H1 (cell line): ENCODE results near the gene COL2A1. TPM values are rescaled to one million over a fixed set of nuclear protein-coding genes. Genes with fewer than 3 reads are reported as not detected.

ENCODE experiments used
- CTCF ChIA-PET: fragments of 300-600 bp; sonication (Branson Sonifier 250); formaldehyde crosslinking; loops from one replicate; lab custom pipeline; 2021; ENCODE audit not compliant: partially characterized antibody; lab: Charles Lee
- POLR2A ChIA-PET: fragments of 300-600 bp; sonication (Branson Sonifier 250); formaldehyde crosslinking; loops from one replicate; lab custom pipeline; 2021; ENCODE audit warnings: inconsistent platforms; ENCODE audit not compliant: partially characterized antibody; lab: Charles Lee
- DNase-seq, 2 experiments: peaks; one replicate each; pipeline versions ENCODE4 v3.0.0 to v3.0.0-alpha.2; 2010 to 2022; ENCODE audit warnings: low spot score in 2 of 2, low read depth in 1 of 2, mixed read lengths in 1 of 2
- FAIRE-seq: peaks from 2 replicates; lab custom pipeline; 2011; peaks lifted over from hg19 to GRCh38; lab: Jason Lieb, UNC
- H2AFZ ChIP-seq: 2 replicates; pipeline ENCODE4 v1.8.1; 2012; ENCODE audit warnings: low read length, inconsistent platforms
- H2AK5ac ChIP-seq: 2 replicates; pipeline ENCODE4 v1.6.1; 2013; ENCODE audit warnings: low read depth, low read length
- H2BK120ac ChIP-seq: replicated peaks from 2 replicates; pipeline ENCODE3; 2013; ENCODE audit warnings: low read depth, low read length, inconsistent platforms
- H2BK12ac ChIP-seq: 2 replicates; pipeline ENCODE4 v1.6.1; 2013; ENCODE audit warnings: low read depth, low read length
- H2BK15ac ChIP-seq: 2 replicates; pipeline ENCODE4 v1.6.1; 2013; ENCODE audit warnings: low read length
- H2BK20ac ChIP-seq: 2 replicates; pipeline ENCODE4 v1.6.1; 2013; ENCODE audit warnings: low read length
- H2BK5ac ChIP-seq: 2 replicates; pipeline ENCODE4 v1.6.1; 2013; ENCODE audit warnings: low read depth, low read length
- H3K14ac ChIP-seq: 2 replicates; pipeline ENCODE4 v1.6.1; 2013; ENCODE audit warnings: inconsistent platforms; ENCODE audit not compliant: insufficient read length
- H3K18ac ChIP-seq: 2 replicates; pipeline ENCODE4 v1.6.1; 2013; ENCODE audit warnings: low read length; ENCODE audit errors: extremely low read depth
- H3K23ac ChIP-seq: 2 replicates; pipeline ENCODE4 v1.6.1; 2013; ENCODE audit warnings: inconsistent platforms; ENCODE audit not compliant: insufficient read length
- H3K23me2 ChIP-seq: 2 replicates; pipeline ENCODE4 v1.6.1; 2013; ENCODE audit warnings: low read depth, low read length
- H3K27ac ChIP-seq: 2 replicates; pipeline ENCODE4 v1.6.1; 2011; ENCODE audit warnings: low read depth, low read length, inconsistent platforms
- H3K27me3 ChIP-seq, 4 experiments: replicated peaks in 1 of 4; 1 replicate in 1 of 4; 2 replicates in 3 of 4; pipeline versions ENCODE4 v1.6.1 to v1.8.1; 2011 to 2013; ENCODE audit warnings: low read length in 3 of 4, mild to moderate bottlenecking in 3 of 4, inconsistent platforms in 2 of 4, mixed read lengths in 2 of 4, moderate library complexity in 1 of 4; ENCODE audit not compliant: control insufficient read depth in 3 of 4, insufficient read depth in 3 of 4; ENCODE audit errors: extremely low read depth in 1 of 4
- H3K36me3 ChIP-seq, 4 experiments: 2 replicates each; pipeline versions ENCODE4 v1.6.1 to v1.8.1; 2011 to 2013; ENCODE audit warnings: mild to moderate bottlenecking in 4 of 4, low read length in 3 of 4, moderate library complexity in 2 of 4, control low read depth in 1 of 4, inconsistent platforms in 1 of 4; ENCODE audit not compliant: insufficient read depth in 4 of 4, control insufficient read depth in 2 of 4
- H3K4ac ChIP-seq: replicated peaks from 2 replicates; pipeline ENCODE3; 2013; ENCODE audit warnings: low read length, low read depth, mixed read lengths, inconsistent platforms; ENCODE audit not compliant: insufficient read length
- H3K4me1 ChIP-seq, 4 experiments: replicated peaks in 1 of 4; 1 replicate in 1 of 4; 2 replicates in 3 of 4; pipeline versions ENCODE4 v1.6.1 to v1.8.1; 2011 to 2013; ENCODE audit warnings: low read length in 3 of 4, inconsistent platforms in 2 of 4, mixed read lengths in 1 of 4; ENCODE audit not compliant: insufficient read depth in 4 of 4, control insufficient read depth in 3 of 4
- H3K4me2 ChIP-seq, 2 experiments: 2 replicates each; pipeline versions ENCODE4 v1.6.1 to v1.8.1; 2011 to 2013; ENCODE audit warnings: low read depth in 2 of 2, low read length in 2 of 2, control low read depth in 1 of 2, inconsistent platforms in 1 of 2, mild to moderate bottlenecking in 1 of 2; ENCODE audit not compliant: insufficient read depth in 1 of 2
- H3K4me3 ChIP-seq, 4 experiments: fragments of 200-600, 300-600 bp in 1 of 4; sonication (generic), shearing (Covaris generic), sonication (Bioruptor Twin) in 1 of 4; 2 replicates each; pipeline versions ENCODE4 v1.5.1 to v1.8.1; 2011 to 2016; ENCODE audit warnings: low read length in 4 of 4, low read depth in 3 of 4, control low read depth in 2 of 4, inconsistent platforms in 2 of 4, mild to moderate bottlenecking in 2 of 4, mixed read lengths in 1 of 4, moderate library complexity in 1 of 4; ENCODE audit not compliant: insufficient read depth in 2 of 4; ENCODE audit errors: extremely low read depth in 1 of 4
- H3K56ac ChIP-seq: replicated peaks from 2 replicates; pipeline ENCODE3; 2013; ENCODE audit warnings: low read depth, mild to moderate bottlenecking, mixed read lengths, low read length, inconsistent platforms; ENCODE audit not compliant: insufficient read length
- H3K79me1 ChIP-seq: 2 replicates; pipeline ENCODE4 v1.6.1; 2013; ENCODE audit warnings: low read depth, low read length, control low read depth
- H3K79me2 ChIP-seq, 2 experiments: 2 replicates each; pipeline versions ENCODE4 v1.6.1 to v1.8.1; 2012 to 2013; ENCODE audit warnings: low read length in 2 of 2, mild to moderate bottlenecking in 2 of 2, inconsistent platforms in 1 of 2; ENCODE audit not compliant: insufficient read depth in 2 of 2, control insufficient read depth in 1 of 2
- H3K9ac ChIP-seq, 4 experiments: replicated peaks in 1 of 4; 1 replicate in 1 of 4; 2 replicates in 3 of 4; pipeline versions ENCODE4 v1.6.1 to v1.8.1; 2011 to 2013; ENCODE audit warnings: low read depth in 3 of 4, low read length in 3 of 4, control low read depth in 2 of 4, mild to moderate bottlenecking in 2 of 4, moderate library complexity in 2 of 4, inconsistent platforms in 1 of 4; ENCODE audit errors: extremely low read depth in 1 of 4
- H3K9me3 ChIP-seq, 2 experiments: 2 replicates each; pipeline versions ENCODE4 v1.6.1 to v1.8.1; 2012 to 2013; ENCODE audit warnings: mild to moderate bottlenecking in 2 of 2, moderate library complexity in 2 of 2, control low read depth in 1 of 2, inconsistent platforms in 1 of 2, low read depth in 1 of 2, low read length in 1 of 2, mixed read lengths in 1 of 2; ENCODE audit not compliant: insufficient read depth in 2 of 2
- H4K20me1 ChIP-seq, 2 experiments: replicated peaks in 1 of 2; 2 replicates each; pipeline versions ENCODE3 to v1.8.1; 2011 to 2013; ENCODE audit warnings: inconsistent platforms in 2 of 2, low read length in 2 of 2, mild to moderate bottlenecking in 1 of 2; ENCODE audit not compliant: insufficient read depth in 2 of 2, control insufficient read depth in 1 of 2
- H4K5ac ChIP-seq: 2 replicates; pipeline ENCODE4 v1.6.1; 2013; ENCODE audit warnings: low read length, low read depth, mixed read lengths, inconsistent platforms; ENCODE audit not compliant: insufficient read length
- H4K8ac ChIP-seq: 2 replicates; pipeline ENCODE4 v1.8.0; 2013; ENCODE audit warnings: mild to moderate bottlenecking, moderate library complexity, low read length, inconsistent platforms; ENCODE audit not compliant: insufficient read depth; ENCODE audit errors: extremely low read depth
- H4K91ac ChIP-seq: replicated peaks from 2 replicates; pipeline ENCODE3; 2013; ENCODE audit warnings: low read length, mixed read lengths, inconsistent platforms; ENCODE audit not compliant: insufficient read length
- CBX8 ChIP-seq: fragments of 300-800, 300-1000 bp; sonication (generic); IDR thresholded peaks from 2 replicates; pipeline ENCODE4 v1.7.1; 2016; ENCODE audit warnings: low read depth, low read length, borderline replicate concordance
- CEBPB ChIP-seq: IDR thresholded peaks from 2 replicates; pipeline ENCODE4 v1.6.1; 2012; ENCODE audit warnings: low read depth, low read length
- CHD1 ChIP-seq: IDR thresholded peaks from 2 replicates; pipeline ENCODE4 v1.6.1; 2012; ENCODE audit warnings: low read depth, low read length, improper control_type of control experiment
- FOSL1 ChIP-seq: IDR thresholded peaks from 2 replicates; pipeline ENCODE4 v1.6.1; 2011; ENCODE audit warnings: mild to moderate bottlenecking, low read depth, low read length, moderate library complexity; ENCODE audit not compliant: insufficient read depth
- SIN3A ChIP-seq, 2 experiments: IDR thresholded peaks in 1 of 2; conservative IDR thresholded peaks in 1 of 2; 2 replicates each; pipeline ENCODE4 v1.6.1; 2011 to 2012; ENCODE audit warnings: low read length in 2 of 2, improper control_type of control experiment in 1 of 2, low read depth in 1 of 2, mild to moderate bottlenecking in 1 of 2
- SP1 ChIP-seq: IDR thresholded peaks from 2 replicates; pipeline ENCODE4 v1.6.1; 2011; ENCODE audit warnings: low read depth, low read length
- TEAD4 ChIP-seq: IDR thresholded peaks from 2 replicates; pipeline ENCODE4 v1.6.1; 2012; ENCODE audit warnings: low read depth, low read length, inconsistent platforms, mixed read lengths
- WGBS, 2 experiments: shearing (Covaris generic) in 1 of 2; methylation state at CpG; one replicate each; pipeline versions ENCODE4 v1.1.6 to v1.1.7; 2013 to 2015; ENCODE audit warnings: low lambda C conversion rate in 2 of 2, mixed read lengths in 2 of 2, inconsistent platforms in 1 of 2, low coverage in 1 of 2, missing lambda C conversion rate in 1 of 2; ENCODE audit not compliant: insufficient replicate concordance in 2 of 2, insufficient coverage in 1 of 2, insufficient read length in 1 of 2; ENCODE audit errors: extremely low coverage in 1 of 2, missing lambda C conversion rate in 1 of 2; 5-methylcytosine and 5-hydroxymethylcytosine counted together
- polyA plus RNA-seq, 7 experiments: library from polyadenylated mRNA; depleted of rRNA in 3 of 7; stranded (reverse) in 5 of 7; unstranded in 2 of 7; fragments of >200 nt in 5 of 7; fragments of 200-250 nt in 2 of 7; gene quantifications; 1 replicate in 5 of 7; 2 replicates in 1 of 7; 4 replicates in 1 of 7; pipeline versions ENCODE4 v1.2.1 to v1.2.3, GENCODE V29; 2011 to 2013; ENCODE audit warnings: missing spikeins in 2 of 7, mixed read lengths in 2 of 7
- total RNA-seq: library from RNA; stranded (reverse); fragmentation: NEBNext Ultra II Directional; extraction: Animal tissue kit (Norgen Biotek cat#: 25700); gene quantifications from 2 replicates; pipeline ENCODE4 v1.2.1, GENCODE V29; 2021

The COL2A1 gene
- total and polyA plus RNA-seq, 2 of the 8 experiments (the other 6 are each of a cell fraction or from before 2014, with no cell fraction given) = 4.2 to 14.6 TPM

- H3K79me1 ChIP-seq = no peaks in the 10 kb centered on the region
- CTCF ChIA-PET = interaction anchor here (0.6 to 3.0 kb wide), 14 partner anchors 10 to 174 kb away, joined by 3 to 13 read pairs (median 4); partner anchors contain the start of gene VDR
- peaks cover 6 to 9% (median 7%) of the 10 kb centered on the region in 4 experiments for H3K4me1 ChIP-seq
- H3K36me3 ChIP-seq = no peaks in the 10 kb centered on the region
- H2AK5ac ChIP-seq = no peak overlapping the region
- no peak overlapping the region for H3K4ac ChIP-seq
- H2BK5ac ChIP-seq = no peak overlapping the region
- POLR2A ChIA-PET = interaction anchor here (0.6 to 1.8 kb wide), 4 partner anchors 18 to 163 kb away, joined by 3 to 4 read pairs (median 3); no protein-coding TSS in a partner anchor
- no peak overlapping the region for H2BK120ac ChIP-seq
- no peak overlapping the region for H3K9ac ChIP-seq
- H3K56ac ChIP-seq = no peak overlapping the region
- H3K27me3 ChIP-seq = peaks cover 83 to 97% (median 96%) of the 10 kb centered on the region in 4 experiments
- no peak for TF ChIP-seq SP1
- no peak for TF ChIP-seq TEAD4
- no peak for TF ChIP-seq SIN3A (conservative IDR thresholded peaks at IDR 0.05 in 1 of 2, IDR thresholded peaks at IDR 0.05 in 1 of 2; ENCODE audit: low read depth in 1 of 2, low read length in 2 of 2)
- no peak for TF ChIP-seq CEBPB
- no peak for TF ChIP-seq FOSL1
- TF ChIP-seq CBX8 = no peak
- no peak for TF ChIP-seq CHD1
- no peak for DNase-seq
- peak overlapping the region; percentile 7 to 37; a peak in 1 of 4 replicates for H3K4me2 ChIP-seq
- H3K79me2 ChIP-seq = no peaks in the 10 kb centered on the region
- no peak overlapping the region for H2BK15ac ChIP-seq
- no peak overlapping the region for H3K18ac ChIP-seq
- H2BK20ac ChIP-seq = no peak overlapping the region
- H3K9me3 ChIP-seq = no peaks in the 10 kb centered on the region
- no peak overlapping the region for H4K8ac ChIP-seq
- WGBS, 2 experiments = 46% methylated on average over 5 of the region's 5 CpGs; no CpG with 5 or more reads in 1 of the 2 experiments
- no peak overlapping the region for H4K91ac ChIP-seq
- H4K20me1 ChIP-seq = peaks cover 10 to 14% of the 10 kb centered on the region in 2 experiments
- no peak overlapping the region for H3K23ac ChIP-seq
- FAIRE-seq = no peak
- no peaks in the 10 kb centered on the region for H3K23me2 ChIP-seq
- no peak overlapping the region for H2AFZ ChIP-seq
- H3K27ac ChIP-seq = no peak overlapping the region
- H3K14ac ChIP-seq = no peak overlapping the region
- peak overlapping the region in 1 of 4 experiments; percentile 19; a peak in 2 of 8 replicates for H3K4me3 ChIP-seq
- H2BK12ac ChIP-seq = 0 out of 2 replicates have a peak overlapping the region, but pooled peaks have one; percentile 12
- no peak overlapping the region for H4K5ac ChIP-seq
Measured at GRCh38 chr12:48023386-48023785, 19.1 kb upstream of the COL2A1 start.
